Measurements from ENCODE around the gene GGN. TPM values are rescaled to one million over a fixed set of nuclear protein-coding genes. Genes with fewer than 3 reads are reported as not detected.

Gene GGN
- total and polyA plus RNA-seq, 9 of the 15 experiments (the other 6 are each of a cell fraction or from before 2014, with no cell fraction given): 0.15 to 0.33 TPM; not detected in 7

DNA sequence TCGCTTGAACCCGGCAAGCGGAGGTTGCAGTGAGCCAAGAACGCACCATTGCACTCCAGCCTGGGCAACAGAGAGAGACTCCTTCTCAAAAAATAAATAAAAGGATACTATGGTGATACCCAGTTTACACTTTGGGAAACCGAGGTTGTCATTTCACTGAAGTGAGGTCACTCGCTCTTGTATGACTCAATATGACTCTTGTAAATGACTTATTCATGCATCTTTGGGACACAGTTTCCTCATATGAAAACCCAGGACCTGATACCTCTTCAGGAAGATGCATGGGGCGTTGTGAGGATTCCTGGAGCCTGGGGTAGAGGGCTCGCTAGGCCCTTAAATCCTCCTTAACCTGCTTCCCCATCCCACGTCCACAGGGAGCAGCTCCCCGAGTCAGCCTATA lies 9.0 kb downstream of the GGN start:
- H3K9ac ChIP-seq (ENCODE audit: insufficient read depth in 1 of 2, low read depth in 2 of 2, low read length in 2 of 2): peak overlapping the region in 1 of 2 experiments; percentile 31; a peak in 1 of 4 replicates
- no peak overlapping the region for H2AFZ ChIP-seq (ENCODE audit: low read depth, low read length)
- no peak overlapping the region for H3K4me3 ChIP-seq
- CTCF ChIA-PET (ENCODE audit: low intra/inter-chr PET ratio): no interaction called here
- H3K9me1 ChIP-seq (ENCODE audit: control insufficient read depth, insufficient read depth, low read length): no peaks in the 10 kb centered on the region
- H3K36me3 ChIP-seq (ENCODE audit: control insufficient read depth, insufficient read depth, low read length): peaks cover 81% of the 10 kb centered on the region
- TF ChIP-seq ZC3H8 (IDR thresholded peaks at IDR 0.05) (no peak), ZNF224 (CRISPR knock-in tag; IDR thresholded peaks at IDR 0.05) (no peak), ZNF707 (CRISPR knock-in tag; conservative IDR thresholded peaks at IDR 0.05) (no peak), PHF8 (IDR thresholded peaks at IDR 0.05; ENCODE audit: borderline replicate concordance, low read length) (no peak), TRIM24 (IDR thresholded peaks at IDR 0.05) (no peak), RB1 (IDR thresholded peaks at IDR 0.05; ENCODE audit: low read depth) (no peak), ZBTB33 (CRISPR knock-in tag; IDR thresholded peaks at IDR 0.05) (no peak), ZNF280B (CRISPR knock-in tag; IDR thresholded peaks at IDR 0.05) (no peak), HNRNPLL (IDR thresholded peaks at IDR 0.05; ENCODE audit: low read depth, low read length, poor library complexity, severe bottlenecking) (no peak), YY1 (IDR thresholded peaks at IDR 0.05; ENCODE audit: borderline replicate concordance in 1 of 3, control insufficient read depth in 1 of 3, extremely low read depth in 1 of 3, insufficient read depth in 3 of 3, insufficient read length in 1 of 3, insufficient replicate concordance in 2 of 3, low read depth in 1 of 3, low read length in 2 of 3) (no peak), TRIM28 (IDR thresholded peaks at IDR 0.05) (no peak)
- TF ChIP-seq, protein P1, sequence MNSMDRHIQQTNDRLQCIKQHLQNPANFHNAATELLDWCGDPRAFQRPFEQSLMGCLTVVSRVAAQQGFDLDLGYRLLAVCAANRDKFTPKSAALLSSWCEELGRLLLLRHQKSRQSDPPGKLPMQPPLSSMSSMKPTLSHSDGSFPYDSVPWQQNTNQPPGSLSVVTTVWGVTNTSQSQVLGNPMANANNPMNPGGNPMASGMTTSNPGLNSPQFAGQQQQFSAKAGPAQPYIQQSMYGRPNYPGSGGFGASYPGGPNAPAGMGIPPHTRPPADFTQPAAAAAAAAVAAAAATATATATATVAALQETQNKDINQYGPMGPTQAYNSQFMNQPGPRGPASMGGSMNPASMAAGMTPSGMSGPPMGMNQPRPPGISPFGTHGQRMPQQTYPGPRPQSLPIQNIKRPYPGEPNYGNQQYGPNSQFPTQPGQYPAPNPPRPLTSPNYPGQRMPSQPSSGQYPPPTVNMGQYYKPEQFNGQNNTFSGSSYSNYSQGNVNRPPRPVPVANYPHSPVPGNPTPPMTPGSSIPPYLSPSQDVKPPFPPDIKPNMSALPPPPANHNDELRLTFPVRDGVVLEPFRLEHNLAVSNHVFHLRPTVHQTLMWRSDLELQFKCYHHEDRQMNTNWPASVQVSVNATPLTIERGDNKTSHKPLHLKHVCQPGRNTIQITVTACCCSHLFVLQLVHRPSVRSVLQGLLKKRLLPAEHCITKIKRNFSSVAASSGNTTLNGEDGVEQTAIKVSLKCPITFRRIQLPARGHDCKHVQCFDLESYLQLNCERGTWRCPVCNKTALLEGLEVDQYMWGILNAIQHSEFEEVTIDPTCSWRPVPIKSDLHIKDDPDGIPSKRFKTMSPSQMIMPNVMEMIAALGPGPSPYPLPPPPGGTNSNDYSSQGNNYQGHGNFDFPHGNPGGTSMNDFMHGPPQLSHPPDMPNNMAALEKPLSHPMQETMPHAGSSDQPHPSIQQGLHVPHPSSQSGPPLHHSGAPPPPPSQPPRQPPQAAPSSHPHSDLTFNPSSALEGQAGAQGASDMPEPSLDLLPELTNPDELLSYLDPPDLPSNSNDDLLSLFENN (IDR thresholded peaks at IDR 0.05; ENCODE audit: low read depth in 2 of 2, low read length in 2 of 2): no peak
- TF ChIP-seq, protein P2, sequence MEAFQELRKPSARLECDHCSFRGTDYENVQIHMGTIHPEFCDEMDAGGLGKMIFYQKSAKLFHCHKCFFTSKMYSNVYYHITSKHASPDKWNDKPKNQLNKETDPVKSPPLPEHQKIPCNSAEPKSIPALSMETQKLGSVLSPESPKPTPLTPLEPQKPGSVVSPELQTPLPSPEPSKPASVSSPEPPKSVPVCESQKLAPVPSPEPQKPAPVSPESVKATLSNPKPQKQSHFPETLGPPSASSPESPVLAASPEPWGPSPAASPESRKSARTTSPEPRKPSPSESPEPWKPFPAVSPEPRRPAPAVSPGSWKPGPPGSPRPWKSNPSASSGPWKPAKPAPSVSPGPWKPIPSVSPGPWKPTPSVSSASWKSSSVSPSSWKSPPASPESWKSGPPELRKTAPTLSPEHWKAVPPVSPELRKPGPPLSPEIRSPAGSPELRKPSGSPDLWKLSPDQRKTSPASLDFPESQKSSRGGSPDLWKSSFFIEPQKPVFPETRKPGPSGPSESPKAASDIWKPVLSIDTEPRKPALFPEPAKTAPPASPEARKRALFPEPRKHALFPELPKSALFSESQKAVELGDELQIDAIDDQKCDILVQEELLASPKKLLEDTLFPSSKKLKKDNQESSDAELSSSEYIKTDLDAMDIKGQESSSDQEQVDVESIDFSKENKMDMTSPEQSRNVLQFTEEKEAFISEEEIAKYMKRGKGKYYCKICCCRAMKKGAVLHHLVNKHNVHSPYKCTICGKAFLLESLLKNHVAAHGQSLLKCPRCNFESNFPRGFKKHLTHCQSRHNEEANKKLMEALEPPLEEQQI (IDR thresholded peaks at IDR 0.05): no peak
- no TSS peak for BruUV-seq (replicated peaks)
- no peak overlapping the region for H3K27ac ChIP-seq (ENCODE audit: extremely low read depth, low read depth, low read length)
- H3K79me2 ChIP-seq (ENCODE audit: control insufficient read depth, insufficient read depth, low read length): peaks cover 46% of the 10 kb centered on the region
- peaks cover under 1 to 13% of the 10 kb centered on the region in 2 experiments; a peak in 4 of 5 replicates for H3K4me1 ChIP-seq (replicated peaks in 1 of 2; ENCODE audit: control insufficient read depth in 2 of 2, insufficient read depth in 2 of 2, low read length in 2 of 2)
- H3K9me3 ChIP-seq (replicated peaks; ENCODE audit: control insufficient read depth, insufficient read depth, low read depth, low read length): no peaks in the 10 kb centered on the region
- no peak for FAIRE-seq
- WGBS (ENCODE audit: insufficient coverage, low coverage, missing lambda C conversion rate): 97% methylated on average over 10 of the region's 10 CpGs
- in situ Hi-C loops (cut with MboI): no loop called here
- ATAC-seq: no peak
- DNase-seq (ENCODE audit: extremely low read depth in 1 of 4, low spot score in 3 of 4): no peak
- no peaks in the 10 kb centered on the region for H3K27me3 ChIP-seq (ENCODE audit: control insufficient read depth in 2 of 2, insufficient read depth in 2 of 2, low read length in 2 of 2)
- H3K4me2 ChIP-seq (ENCODE audit: insufficient read depth, low read length): no peak overlapping the region
- intact Hi-C loops (cut with micrococcal nuclease): no loop called here
- peaks cover 16% of the 10 kb centered on the region for H4K20me1 ChIP-seq (replicated peaks; ENCODE audit: control insufficient read depth, insufficient read depth, low read length)
- POLR2A ChIA-PET: interaction anchor here (2.0 kb wide), 1 partner anchor 9 kb away, joined by 6 read pairs; the partner anchor contains the start of gene GGN

Measured in K562 (cell line).